Lower leg skin (tissue), 4 donors: ENCODE results near the gene HIPK2. TPM values are rescaled to one million over a fixed set of nuclear protein-coding genes. Genes with fewer than 3 reads are reported as not detected.
A peak's percentile ranks its signal among the peaks of the same experiment; 100 is the strongest.

ENCODE experiments used
- DNase-seq, 2 donors: peaks; one replicate each; pipeline ENCODE4 v3.0.0-alpha.2; 2019; ENCODE audit warnings: low spot score in 2 of 2
- H3K4me3 ChIP-seq: fragments of 200-600 bp; sonication (generic); 2 replicates; pipeline ENCODE4 v1.5.1; 2017; ENCODE audit warnings: mild to moderate bottlenecking, low read depth; ENCODE audit not compliant: poor library complexity, severe bottlenecking
- POLR2A ChIP-seq, 2 donors: fragments of 450-650 bp; IDR thresholded peaks; one replicate each; pipeline ENCODE4 v1.6.1; 2016 to 2017; ENCODE audit warnings: antibody characterized with exemption in 2 of 2, mild to moderate bottlenecking in 1 of 2, moderate library complexity in 1 of 2
- WGBS, 2 donors: methylation state at CpG; one replicate each; pipeline ENCODE4 v1.1.5; 2018; 5-methylcytosine and 5-hydroxymethylcytosine counted together
- intact Hi-C: fragments of 100-400 bp; cut with DNase I; formaldehyde crosslinking; loops from one replicate; pipeline ENCODE4 v1.15.0; 2023; ENCODE audit warnings: low total_unique reads
- total RNA-seq, 4 donors: library from RNA; depleted of rRNA; stranded (reverse); fragments of >200 nt; gene quantifications; one replicate each; pipeline ENCODE4 v1.1.0, GENCODE V29; 2016
- TF ChIP-seq, protein P1 (sequence below), 3 donors: fragments of 450-650 bp; IDR thresholded peaks; one replicate each; pipeline ENCODE4 v1.5.1; 2016; ENCODE audit warnings: antibody characterized with exemption in 3 of 3, mild to moderate bottlenecking in 3 of 3, moderate library complexity in 2 of 3

The HIPK2 gene
- total RNA-seq, 4 donors from 2014 or later, result 4.5 to 14.9 (median 10.4) TPM

DNA sequence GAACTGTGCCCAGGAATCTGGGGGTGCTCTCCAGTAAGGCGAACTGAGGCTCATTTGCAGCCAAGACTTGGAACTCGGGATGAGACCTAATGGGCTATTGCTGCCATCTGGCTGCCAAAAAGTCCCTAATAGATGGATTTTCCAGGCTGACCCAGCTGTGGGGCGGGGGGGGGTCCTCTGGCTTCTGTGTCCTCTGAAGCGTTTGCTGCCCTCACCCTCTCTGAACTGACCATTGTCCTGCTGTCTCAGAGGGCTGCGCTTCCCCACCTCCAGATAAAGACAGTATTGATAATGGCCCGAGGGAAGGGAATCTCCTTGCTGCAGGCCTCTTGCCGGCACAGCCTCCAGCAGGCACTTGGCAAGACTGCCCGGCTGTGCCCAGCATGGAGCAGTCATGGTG lies 207.7 kb downstream of the HIPK2 start:
- peak in 1 of 2 donors; percentile 64 for DNase-seq
- H3K4me3 ChIP-seq, result no peak overlapping the region
- intact Hi-C loops, result no loop called here
- WGBS, 2 donors, result 86% methylated on average over 8 of the region's 8 CpGs
- TF ChIP-seq POLR2A (IDR thresholded peaks at IDR 0.05), result no peak
- TF ChIP-seq, protein P1, sequence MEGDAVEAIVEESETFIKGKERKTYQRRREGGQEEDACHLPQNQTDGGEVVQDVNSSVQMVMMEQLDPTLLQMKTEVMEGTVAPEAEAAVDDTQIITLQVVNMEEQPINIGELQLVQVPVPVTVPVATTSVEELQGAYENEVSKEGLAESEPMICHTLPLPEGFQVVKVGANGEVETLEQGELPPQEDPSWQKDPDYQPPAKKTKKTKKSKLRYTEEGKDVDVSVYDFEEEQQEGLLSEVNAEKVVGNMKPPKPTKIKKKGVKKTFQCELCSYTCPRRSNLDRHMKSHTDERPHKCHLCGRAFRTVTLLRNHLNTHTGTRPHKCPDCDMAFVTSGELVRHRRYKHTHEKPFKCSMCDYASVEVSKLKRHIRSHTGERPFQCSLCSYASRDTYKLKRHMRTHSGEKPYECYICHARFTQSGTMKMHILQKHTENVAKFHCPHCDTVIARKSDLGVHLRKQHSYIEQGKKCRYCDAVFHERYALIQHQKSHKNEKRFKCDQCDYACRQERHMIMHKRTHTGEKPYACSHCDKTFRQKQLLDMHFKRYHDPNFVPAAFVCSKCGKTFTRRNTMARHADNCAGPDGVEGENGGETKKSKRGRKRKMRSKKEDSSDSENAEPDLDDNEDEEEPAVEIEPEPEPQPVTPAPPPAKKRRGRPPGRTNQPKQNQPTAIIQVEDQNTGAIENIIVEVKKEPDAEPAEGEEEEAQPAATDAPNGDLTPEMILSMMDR (IDR thresholded peaks at IDR 0.05), result no peak

DNA sequence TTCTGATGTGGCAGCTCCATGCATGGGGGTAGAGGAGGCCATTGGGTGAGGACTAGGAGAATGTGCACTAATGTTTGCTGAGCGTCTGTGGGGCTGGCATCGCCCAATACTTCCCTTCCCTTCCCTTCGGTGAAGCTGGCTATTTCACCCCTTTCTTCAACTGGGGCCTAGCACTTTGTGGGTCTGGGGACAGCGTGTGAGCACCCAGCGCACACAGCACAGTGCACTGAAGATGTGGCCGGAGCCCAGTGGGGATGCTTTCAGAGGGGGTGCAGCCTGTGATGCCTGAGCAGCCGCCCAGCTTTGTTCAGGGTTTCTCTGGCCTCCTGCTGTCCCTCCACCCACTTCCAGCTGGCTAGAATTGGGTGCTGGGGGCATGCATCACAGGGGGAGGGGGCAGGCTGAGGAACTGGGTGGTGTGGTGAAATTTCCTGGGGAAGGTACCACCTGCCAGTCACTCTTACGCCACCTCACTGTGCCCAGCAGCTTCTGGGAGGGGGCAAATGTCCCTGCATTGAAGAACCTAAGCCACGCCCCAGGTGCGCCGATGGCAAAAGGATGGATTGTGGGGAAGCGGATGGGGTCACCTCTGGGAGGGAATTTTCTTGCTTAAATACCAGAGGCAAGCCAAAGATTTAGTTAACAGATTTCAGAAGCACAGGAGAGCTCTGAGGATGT lies 208.8 kb downstream of the HIPK2 start:
- TF ChIP-seq, protein P1 (IDR thresholded peaks at IDR 0.05), result no peak
- no peak for TF ChIP-seq POLR2A (IDR thresholded peaks at IDR 0.05)
- DNase-seq, result peak in 1 of 2 donors; percentile 66
- intact Hi-C loops, result no loop called here
- no peak overlapping the region for H3K4me3 ChIP-seq
- 96 to 97% methylated on average over 12 of the region's 12 CpGs for WGBS, 2 donors

DNA sequence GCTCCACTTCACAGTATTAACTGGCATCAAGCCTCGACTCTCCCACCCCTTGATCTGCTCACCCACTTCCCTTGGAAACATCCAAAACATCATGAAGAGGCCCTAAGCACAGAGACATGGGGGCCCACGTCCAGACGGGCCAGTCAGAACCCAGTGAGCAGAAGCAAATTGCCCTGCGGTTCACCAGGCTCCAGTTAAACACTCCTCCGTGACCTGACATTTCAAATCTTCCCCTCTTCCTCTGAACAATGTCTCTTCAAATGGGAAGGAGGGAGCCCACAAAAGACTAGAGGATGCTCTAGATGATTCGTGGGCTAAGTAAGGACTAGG lies 209.5 kb downstream of the HIPK2 start:
- intact Hi-C loops, result no loop called here
- TF ChIP-seq, protein P1 (IDR thresholded peaks at IDR 0.05), result no peak
- no peak for TF ChIP-seq POLR2A (IDR thresholded peaks at IDR 0.05)
- WGBS, 2 donors, result 92 to 95% methylated on average over 6 of the region's 6 CpGs
- H3K4me3 ChIP-seq, result no peak overlapping the region
- peak in 1 of 2 donors; percentile 32 for DNase-seq

DNA sequence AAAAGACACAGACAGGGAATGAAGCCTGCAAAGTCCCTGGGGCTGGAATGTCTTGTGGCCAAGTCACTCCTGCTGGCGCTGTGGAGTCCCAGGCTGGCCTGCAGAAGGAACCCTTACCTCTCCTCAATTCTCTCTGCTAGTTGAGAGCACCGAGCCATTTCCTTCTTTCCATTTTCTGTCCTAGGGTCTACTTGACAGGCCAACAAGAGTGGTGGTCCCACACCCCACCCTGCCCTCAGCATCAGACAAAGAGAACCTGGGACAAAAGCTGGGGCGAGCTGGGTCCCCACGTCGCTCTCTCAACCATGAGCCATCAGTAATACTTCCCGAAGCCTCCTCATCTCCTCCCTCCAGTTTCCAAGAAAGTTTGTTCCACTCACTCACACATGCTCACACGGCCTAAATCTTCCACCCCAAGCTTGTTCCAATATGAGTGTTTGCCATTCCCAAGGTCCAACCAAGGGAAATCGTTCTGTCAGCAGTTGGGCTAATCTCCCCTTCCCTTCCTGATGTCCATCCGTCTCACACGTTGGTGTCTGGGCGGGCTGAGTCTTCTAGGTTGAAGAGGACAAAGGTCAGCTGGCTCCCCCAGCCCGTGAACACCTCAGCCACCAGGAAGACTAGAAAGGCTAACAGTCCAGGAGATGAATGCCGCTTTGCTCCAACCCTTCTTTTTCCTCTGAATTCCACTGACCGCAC lies 210.0 kb downstream of the HIPK2 start:
- intact Hi-C loops, result no loop called here
- WGBS, 2 donors, result 91 to 93% methylated on average over 14 of the region's 14 CpGs
- TF ChIP-seq POLR2A (IDR thresholded peaks at IDR 0.05), result no peak
- TF ChIP-seq, protein P1 (IDR thresholded peaks at IDR 0.05), result no peak
- no peak overlapping the region for H3K4me3 ChIP-seq
- DNase-seq, result peak in 1 of 2 donors; percentile 57

DNA sequence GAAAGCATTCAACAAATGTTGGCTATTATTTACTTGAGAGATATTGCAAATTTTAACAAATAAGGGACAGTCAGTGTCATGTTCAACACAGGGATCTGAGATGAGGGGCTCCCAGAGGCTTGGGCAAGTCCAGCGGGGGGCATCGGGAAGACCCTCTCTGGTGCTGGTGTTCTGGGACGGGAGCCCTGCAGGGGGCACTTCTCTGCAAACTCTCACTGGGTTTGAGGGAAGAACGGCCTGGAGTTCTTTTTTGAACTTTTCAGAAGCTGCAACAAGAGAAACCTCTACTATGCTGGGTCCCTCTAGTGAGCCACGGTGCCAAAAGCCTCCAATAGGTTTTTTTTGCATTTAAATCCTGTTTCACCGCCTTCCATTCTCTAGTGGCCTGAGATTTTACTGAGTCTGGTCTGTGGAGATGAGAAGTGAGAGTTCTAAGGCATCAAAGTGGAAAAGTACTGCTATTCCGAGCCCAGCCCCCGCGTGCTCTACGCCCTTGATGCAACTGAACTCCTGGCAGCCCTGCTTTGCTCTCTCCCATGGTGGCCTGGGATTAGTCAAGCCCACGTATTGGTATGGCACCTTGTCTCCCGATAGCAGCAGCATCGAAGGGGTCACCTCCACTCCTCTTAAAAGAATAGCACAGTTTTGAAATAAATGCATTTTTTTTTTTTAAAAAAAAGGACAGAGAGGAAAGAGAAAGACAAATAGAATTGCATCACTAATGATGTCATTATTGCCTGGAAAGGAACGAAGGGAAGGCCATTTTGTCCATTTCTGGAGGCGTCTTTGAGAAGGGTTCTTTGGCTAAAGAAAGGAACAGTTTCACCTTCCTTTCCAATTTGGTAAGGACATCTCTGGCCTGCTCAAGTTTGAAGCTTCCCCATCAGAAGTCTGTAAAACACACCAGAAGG lies 210.8 kb downstream of the HIPK2 start:
- WGBS, 2 donors, result 90 to 93% methylated on average over 15 of the region's 15 CpGs
- peak in 1 of 2 donors; percentile 48 for DNase-seq
- intact Hi-C loops, result no loop called here
- no peak for TF ChIP-seq POLR2A (IDR thresholded peaks at IDR 0.05)
- TF ChIP-seq, protein P1 (IDR thresholded peaks at IDR 0.05), result no peak
- no peak overlapping the region for H3K4me3 ChIP-seq
